Kidney capillary endothelial cell (primary cell): ENCODE data around the gene SLC7A9.
"Not testable (repeated sequence)": the region's sequence is repeated elsewhere in the genome, so short reads cannot be mapped to it uniquely, and the experiment has no call there.

Experiments used
- DNase-seq: peaks from one replicate; pipeline ENCODE4 v3.0.0-alpha.2; 2018; ENCODE audit warnings: low spot score

The SLC7A9 gene

DNA sequence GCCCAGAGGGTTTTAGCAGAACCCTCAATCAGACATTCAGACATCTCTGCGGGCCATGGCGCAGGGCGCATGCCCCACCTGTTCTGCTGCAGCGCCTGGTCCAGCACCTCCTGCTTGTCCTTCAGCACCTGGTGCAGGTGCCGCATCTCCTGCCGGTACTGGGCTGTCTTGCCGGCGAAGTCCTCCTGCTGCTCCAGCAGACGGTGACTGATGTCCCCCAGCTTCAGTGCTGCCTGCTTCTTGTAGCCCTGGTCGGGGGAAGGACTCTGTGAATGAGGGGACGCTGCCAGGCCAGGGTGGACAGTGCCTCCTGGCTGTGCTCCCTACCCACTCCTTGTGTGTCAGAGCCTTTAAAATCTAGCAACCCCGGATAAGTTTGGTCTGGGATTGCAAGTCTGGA, 12.2 kb upstream of the SLC7A9 start:
- DNase-seq: no peak

DNA sequence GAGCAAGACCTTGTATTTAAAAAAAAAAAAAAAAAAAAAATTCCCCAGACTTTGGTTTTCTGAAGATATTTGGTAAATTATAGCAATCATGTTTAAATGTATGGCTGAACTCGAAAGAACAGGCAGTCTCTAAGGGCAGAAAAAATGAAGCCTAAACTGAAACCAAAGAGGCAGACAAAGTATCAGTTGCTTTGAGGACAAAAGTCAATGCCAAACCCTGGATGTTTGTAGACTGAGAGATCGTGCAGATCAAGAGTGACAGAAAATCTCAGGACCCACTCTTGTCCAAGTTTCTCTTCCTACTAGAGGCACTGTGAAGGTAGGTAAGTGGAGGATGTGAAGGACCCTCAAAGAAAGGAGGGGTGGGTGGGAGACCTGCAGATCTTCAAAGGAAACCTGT, 11.1 kb upstream of the SLC7A9 start:
- no peak for DNase-seq

DNA sequence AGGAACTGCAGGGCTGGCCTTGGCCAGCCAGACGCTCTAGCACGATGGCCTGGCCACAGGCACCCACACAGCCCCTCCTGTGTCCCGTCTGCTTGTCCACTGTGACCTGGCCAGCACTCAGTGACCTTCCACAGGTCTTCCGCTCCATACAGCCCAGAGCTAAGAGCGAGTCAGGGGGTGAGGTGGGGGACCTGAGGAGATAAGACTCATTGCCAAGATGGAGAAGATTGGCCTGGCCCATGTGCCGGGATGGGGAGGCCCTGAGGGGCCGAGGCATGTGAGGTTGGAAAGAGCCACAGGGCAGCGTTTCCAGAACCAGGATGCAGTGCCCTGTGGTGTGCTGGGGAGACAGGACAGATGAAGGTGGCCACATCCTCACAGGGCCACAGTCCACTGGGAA, 10.2 kb upstream of the SLC7A9 start:
- no peak for DNase-seq

- no peak for DNase-seq
Measured at GRCh38 chr19:32878988-32879387, 9.4 kb upstream of the SLC7A9 start.

DNA sequence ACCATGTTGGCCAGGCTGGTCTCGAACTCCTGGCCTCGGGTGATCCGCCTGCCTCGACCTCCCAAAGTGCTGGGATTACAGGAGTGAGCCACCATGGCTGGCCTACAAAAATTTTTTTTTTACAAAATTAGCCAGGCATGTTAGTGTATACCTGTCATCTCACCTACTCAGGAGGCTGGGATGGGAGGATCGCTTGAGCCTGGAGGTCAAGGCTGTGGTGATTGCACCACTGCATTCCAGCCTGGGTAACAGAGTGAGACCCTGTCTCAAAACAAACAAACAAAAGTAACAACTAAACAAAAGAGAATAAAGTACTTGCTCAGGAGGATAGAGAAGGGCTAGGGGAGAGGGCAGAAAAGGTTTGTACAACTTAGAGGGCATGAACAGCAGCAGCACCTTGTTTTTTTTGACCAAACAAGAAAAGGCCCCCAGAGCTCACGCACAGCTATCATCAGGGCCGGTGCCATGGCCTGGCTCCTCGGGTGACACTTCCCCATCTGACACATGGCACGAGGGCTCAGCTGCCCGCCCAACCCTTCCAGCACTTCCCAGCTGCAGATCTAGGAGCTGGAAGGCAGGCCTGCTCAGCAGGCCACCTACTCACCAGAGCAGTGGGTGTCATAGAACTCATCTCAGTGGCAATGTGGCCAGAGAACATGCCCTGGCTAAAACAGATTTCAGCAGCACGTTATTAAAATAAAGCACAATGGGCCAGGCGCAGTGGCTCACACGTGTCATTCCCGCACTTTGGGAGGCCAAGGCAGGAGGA, 8.6 kb upstream of the SLC7A9 start:
- DNase-seq: no peak

DNA sequence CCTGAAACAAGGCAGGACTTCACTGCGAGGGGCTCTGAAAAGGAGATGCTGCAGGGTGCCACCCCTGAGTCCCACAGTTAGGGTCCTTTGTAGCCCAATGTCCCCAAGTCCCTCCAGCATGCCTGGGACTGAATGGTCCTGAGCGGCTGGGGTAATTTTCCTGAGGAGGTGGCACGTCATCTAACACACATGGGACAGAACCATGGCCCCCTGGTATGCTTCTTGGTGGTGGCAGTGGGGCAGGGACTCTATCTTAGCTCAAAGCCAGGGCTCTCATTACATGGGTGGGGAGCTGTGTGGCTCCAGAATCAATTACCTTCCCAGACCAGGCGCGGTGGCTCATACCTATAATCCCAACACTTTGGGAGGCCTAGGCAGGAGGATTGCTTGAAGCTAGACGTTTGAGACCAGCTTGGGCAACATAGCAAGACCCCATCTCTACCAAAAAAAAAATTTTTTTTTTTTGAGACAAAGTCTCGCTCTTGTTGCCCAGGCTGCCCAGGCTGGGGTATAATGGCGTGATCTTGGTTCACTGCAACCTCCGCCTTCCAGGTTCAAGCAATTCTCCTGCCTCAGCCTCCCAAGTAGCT, 7.9 kb upstream of the SLC7A9 start:
- DNase-seq: no peak

- no peak for DNase-seq
Measured at GRCh38 chr19:32876919-32877285, 7.3 kb upstream of the SLC7A9 start.

DNA sequence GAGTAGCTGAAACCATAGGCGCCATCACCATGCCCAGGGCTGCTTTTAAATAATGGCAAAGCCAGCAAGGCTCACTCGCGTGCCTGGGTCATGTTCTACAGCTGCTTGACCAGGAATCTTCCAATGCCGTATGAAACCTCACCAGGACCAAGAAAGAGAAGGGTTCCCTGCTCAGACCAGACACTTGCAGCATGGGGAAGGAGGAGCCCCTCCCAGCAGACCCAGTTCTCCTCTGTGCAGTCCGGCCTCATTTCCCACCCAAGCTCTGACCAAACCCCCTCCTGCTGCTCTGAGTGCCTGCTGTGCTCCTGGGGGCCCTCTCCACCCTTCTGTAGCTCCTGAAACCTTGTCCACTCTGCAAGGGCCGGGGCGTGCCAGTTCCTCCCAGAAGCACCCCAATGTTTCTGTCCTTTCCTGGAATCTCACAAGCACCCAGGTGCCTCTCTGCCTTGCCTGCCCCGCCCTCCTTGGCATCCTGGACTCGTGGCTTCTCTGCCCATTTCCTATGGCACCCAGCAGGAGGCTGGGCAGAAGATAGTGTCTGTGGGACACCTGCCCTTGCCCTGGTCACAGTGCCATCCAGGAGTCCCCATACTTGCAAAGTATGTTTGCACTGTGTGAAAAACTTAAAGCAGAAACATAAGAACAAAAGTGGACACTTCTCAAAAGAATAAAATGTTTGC, 6.8 kb upstream of the SLC7A9 start:
- no peak for DNase-seq

DNA sequence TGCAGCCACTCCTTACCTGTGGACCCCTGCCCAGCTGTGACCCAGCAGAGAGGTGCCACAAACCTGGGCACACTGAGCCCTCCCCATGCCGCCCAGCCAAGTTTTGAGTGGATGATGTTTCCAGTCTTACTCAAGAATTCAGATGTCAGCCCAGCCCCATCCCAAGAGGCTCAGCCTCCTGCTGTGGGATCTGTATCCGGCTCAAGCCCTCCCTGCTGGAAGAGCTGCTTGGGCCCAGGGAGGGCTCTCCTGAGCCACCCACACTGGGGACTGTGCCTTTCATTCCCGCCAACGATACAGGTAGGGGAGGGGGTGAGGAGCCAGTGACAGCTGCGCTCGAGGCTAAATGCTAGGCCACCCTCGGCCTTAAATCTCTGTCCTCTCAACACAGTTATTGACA, 5.9 kb upstream of the SLC7A9 start:
- DNase-seq: no peak

DNA sequence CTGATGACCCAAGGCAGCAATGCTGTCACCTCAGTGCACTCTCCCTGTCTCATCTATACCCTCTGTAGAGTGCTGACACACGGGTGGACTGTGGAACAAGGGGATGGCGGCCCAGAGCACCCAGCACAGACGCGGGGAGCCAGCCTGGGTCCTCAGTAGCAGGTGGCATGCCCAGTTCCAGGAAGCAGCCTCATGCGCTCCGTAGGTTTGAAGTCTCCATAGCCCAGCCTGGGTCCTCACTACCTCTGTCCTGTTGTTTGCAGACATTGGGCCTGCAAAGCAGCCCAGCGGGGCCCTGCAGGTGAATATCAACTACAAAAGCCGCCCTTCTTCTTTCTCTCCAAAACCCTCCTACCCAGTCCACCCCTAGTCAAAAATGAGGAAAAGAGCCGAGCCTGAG, 5.0 kb upstream of the SLC7A9 start:
- no peak for DNase-seq

- DNase-seq: no peak
Measured at GRCh38 chr19:32873247-32873959, 3.8 kb upstream of the SLC7A9 start.

DNA sequence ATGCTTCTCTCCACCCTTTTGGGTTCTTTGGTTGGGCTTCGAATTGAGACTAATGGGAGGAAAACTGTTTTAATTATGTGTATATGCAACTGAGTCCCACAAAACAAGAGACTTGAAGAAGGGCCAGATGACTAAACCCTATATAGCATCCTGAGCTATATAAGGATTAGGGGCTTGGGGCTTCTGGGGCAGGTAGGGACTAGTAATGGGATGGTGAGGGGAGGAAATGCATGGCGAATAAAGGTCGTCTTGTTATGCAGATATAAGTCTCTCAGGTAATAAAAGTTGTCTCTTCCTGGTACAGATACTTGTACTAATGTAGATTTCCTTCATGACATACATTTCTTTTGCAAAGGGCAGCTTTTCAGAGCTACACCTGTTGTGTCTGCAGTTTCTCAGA, 2.8 kb upstream of the SLC7A9 start:
- no peak for DNase-seq

DNA sequence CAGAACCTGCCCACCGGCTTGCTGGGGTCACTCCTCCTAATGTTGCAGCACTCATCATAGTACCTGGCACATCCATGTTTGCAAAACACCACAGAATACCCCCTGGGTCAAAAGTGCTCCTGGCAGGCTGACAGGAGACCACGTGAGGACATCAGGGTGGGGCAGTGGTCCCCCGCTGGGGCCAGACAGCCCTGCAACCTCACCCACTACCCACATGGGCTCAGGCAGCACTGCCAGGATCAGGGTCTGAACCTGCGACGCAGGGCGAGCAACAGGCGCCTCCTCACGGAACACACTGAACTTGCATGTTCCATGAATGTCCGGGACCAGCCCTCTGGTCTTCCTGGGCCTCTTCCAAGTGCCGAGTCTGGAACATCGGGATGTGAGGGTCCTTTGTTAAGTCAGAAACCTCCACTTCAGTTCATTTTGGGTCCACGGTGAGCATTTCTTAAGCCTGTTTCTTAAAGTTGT, 1.4 kb upstream of the SLC7A9 start:
- no peak for DNase-seq

GRCh38 chr19:32869966-32870573, 503 bp upstream of the SLC7A9 start:
- DNase-seq: no peak

- DNase-seq: no peak
Measured at GRCh38 chr19:32868206-32868950, 1.2 kb downstream of the SLC7A9 start.

DNA sequence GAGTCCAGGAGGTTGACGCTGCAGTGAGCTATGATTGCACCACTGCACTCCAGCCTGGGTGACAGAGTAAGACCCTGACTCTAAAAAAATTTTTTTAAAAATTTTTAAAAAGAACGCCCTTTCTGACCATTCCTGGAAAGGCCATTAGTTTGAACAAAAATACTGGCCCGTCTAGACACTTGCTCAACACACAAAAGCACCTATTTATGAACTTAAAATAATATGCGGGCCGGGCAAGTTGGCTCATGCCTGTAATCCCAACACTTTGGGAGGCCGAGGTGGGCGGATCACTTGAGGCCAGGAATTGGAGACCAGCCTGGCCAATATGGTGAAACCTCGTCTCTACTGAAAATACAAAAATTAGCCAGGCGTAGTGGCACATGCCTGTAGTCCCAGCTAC, 2.1 kb downstream of the SLC7A9 start:
- DNase-seq: not testable (repeated sequence)

GRCh38 chr19:32866564-32867265, 2.9 kb downstream of the SLC7A9 start:
- no peak for DNase-seq

- DNase-seq: no peak
Measured at GRCh38 chr19:32866061-32866460, 3.5 kb downstream of the SLC7A9 start.

- no peak for DNase-seq
Measured at GRCh38 chr19:32865326-32865725, 4.2 kb downstream of the SLC7A9 start.

DNA sequence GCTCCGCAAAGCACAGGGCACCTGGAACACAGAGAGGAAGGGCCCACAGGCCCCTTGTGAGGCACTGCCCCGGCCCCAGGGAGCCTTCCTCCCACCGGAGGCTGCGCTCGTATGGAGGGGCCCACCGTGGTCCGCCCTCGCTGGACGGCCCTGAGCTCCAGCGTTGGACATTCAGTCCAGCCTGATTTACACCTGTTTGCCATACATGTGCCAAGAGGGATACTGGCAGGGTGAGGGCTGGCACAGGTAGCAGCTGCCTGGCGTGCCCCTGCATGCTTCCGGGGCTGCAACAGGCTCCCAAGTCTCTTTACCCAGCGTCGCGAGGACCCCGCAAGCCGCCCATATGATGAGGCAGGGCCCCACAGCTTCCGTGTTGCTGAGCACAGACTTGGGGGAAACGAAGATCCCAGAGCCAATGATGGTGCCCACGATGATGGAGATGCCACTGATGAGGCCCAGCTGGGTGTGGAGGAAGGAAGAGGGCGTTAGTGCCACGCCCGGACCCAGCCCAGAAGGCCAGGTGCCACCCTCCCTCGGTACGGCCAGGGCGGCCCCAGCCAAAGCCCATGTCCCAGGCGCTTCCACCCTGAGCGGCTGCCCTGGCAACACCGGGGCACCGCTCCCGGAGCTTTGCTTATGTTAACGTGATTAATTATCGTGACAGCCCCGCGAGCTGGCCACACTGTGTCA, 5.1 kb downstream of the SLC7A9 start:
- DNase-seq: no peak
